ENCODE results near the gene INPP5D.

Gene INPP5D

GRCh38 chr2:233039846-233040530, 20.2 kb upstream of the INPP5D start:
- Histone ChIP-seq H3K4me1 (ENCODE audit: insufficient read depth, low read length) (no peaks in the 10 kb centered on the region), H3K79me2 (ENCODE audit: insufficient read depth, low read length) (no peaks in the 10 kb centered on the region), H3K27ac (ENCODE audit: low read length) (no peak overlapping the region), H3K4me2 (ENCODE audit: insufficient read depth, low read length) (no peak overlapping the region), H4K20me1 (ENCODE audit: insufficient read depth, low read length) (no peaks in the 10 kb centered on the region), H2AFZ (ENCODE audit: low read depth, low read length) (no peak overlapping the region), H3K27me3 (ENCODE audit: insufficient read depth, low read length, poor library complexity) (peaks cover 6% of the 10 kb centered on the region), H3K4me3 (ENCODE audit: low read depth in 1 of 2, low read length in 2 of 2) (no peak overlapping the region), H3K36me3 (ENCODE audit: insufficient read depth, low read length) (no peaks in the 10 kb centered on the region), H3K9ac (ENCODE audit: low read depth, low read length) (no peak overlapping the region), H3K9me3 (ENCODE audit: insufficient read depth, low read length, severe bottlenecking) (peaks cover 4% of the 10 kb centered on the region)
- ATAC-seq (ENCODE audit: insufficient read depth, low read depth) (no peak), DNase-seq (no peak)
- no peak for TF ChIP-seq EZH2 (IDR thresholded peaks at IDR 0.05; ENCODE audit: borderline replicate concordance, low read depth, low read length, severe bottlenecking)
- TF ChIP-seq CTCF (IDR thresholded peaks at IDR 0.05; ENCODE audit: borderline replicate concordance, extremely low read depth, low read length, poor library complexity, severe bottlenecking) = no peak

GRCh38 chr2:233040571-233040970, 19.6 kb upstream of the INPP5D start:
- ATAC-seq (ENCODE audit: insufficient read depth, low read depth) = no peak
- H3K4me2 ChIP-seq (ENCODE audit: insufficient read depth, low read length) = no peak overlapping the region

GRCh38 chr2:233041722-233042323, 18.3 kb upstream of the INPP5D start:
- H3K4me1 ChIP-seq (ENCODE audit: insufficient read depth, low read length) = no peaks in the 10 kb centered on the region
- no peak for ATAC-seq (ENCODE audit: insufficient read depth, low read depth)
- TF ChIP-seq EZH2 (IDR thresholded peaks at IDR 0.05; ENCODE audit: borderline replicate concordance, low read depth, low read length, severe bottlenecking) = no peak

More at GRCh38 chr2:233040571-233040970, 19.6 kb upstream of the INPP5D start:
- Histone ChIP-seq H3K4me3 (ENCODE audit: low read depth in 1 of 2, low read length in 2 of 2) (no peak overlapping the region), H4K20me1 (ENCODE audit: insufficient read depth, low read length) (no peaks in the 10 kb centered on the region), H3K27ac (ENCODE audit: low read length) (no peak overlapping the region), H3K79me2 (ENCODE audit: insufficient read depth, low read length) (no peaks in the 10 kb centered on the region), H3K4me1 (ENCODE audit: insufficient read depth, low read length) (no peaks in the 10 kb centered on the region), H2AFZ (ENCODE audit: low read depth, low read length) (no peak overlapping the region), H3K36me3 (ENCODE audit: insufficient read depth, low read length) (no peaks in the 10 kb centered on the region), H3K27me3 (ENCODE audit: insufficient read depth, low read length, poor library complexity) (peaks cover 6% of the 10 kb centered on the region), H3K9me3 (ENCODE audit: insufficient read depth, low read length, severe bottlenecking) (peaks cover 3% of the 10 kb centered on the region), H3K9ac (ENCODE audit: low read depth, low read length) (no peak overlapping the region)
- DNase-seq = no peak
- TF ChIP-seq CTCF (IDR thresholded peaks at IDR 0.05; ENCODE audit: borderline replicate concordance, extremely low read depth, low read length, poor library complexity, severe bottlenecking) (no peak), EZH2 (IDR thresholded peaks at IDR 0.05; ENCODE audit: borderline replicate concordance, low read depth, low read length, severe bottlenecking) (no peak)

GRCh38 chr2:233042549-233042948, 17.6 kb upstream of the INPP5D start:
- Histone ChIP-seq H3K9ac (ENCODE audit: low read depth, low read length) (no peak overlapping the region), H4K20me1 (ENCODE audit: insufficient read depth, low read length) (no peaks in the 10 kb centered on the region), H3K4me3 (ENCODE audit: low read depth in 1 of 2, low read length in 2 of 2) (no peak overlapping the region), H3K36me3 (ENCODE audit: insufficient read depth, low read length) (no peaks in the 10 kb centered on the region), H3K79me2 (ENCODE audit: insufficient read depth, low read length) (no peaks in the 10 kb centered on the region), H3K9me3 (ENCODE audit: insufficient read depth, low read length, severe bottlenecking) (no peaks in the 10 kb centered on the region), H3K27me3 (ENCODE audit: insufficient read depth, low read length, poor library complexity) (peaks cover 6% of the 10 kb centered on the region), H3K4me1 (ENCODE audit: insufficient read depth, low read length) (no peaks in the 10 kb centered on the region), H3K27ac (ENCODE audit: low read length) (no peak overlapping the region), H3K4me2 (ENCODE audit: insufficient read depth, low read length) (no peak overlapping the region), H2AFZ (ENCODE audit: low read depth, low read length) (no peak overlapping the region)
- DNase-seq = no peak
- TF ChIP-seq CTCF (IDR thresholded peaks at IDR 0.05; ENCODE audit: borderline replicate concordance, extremely low read depth, low read length, poor library complexity, severe bottlenecking) = no peak
- TF ChIP-seq EZH2 (IDR thresholded peaks at IDR 0.05; ENCODE audit: borderline replicate concordance, low read depth, low read length, severe bottlenecking) = no peak
- no peak for ATAC-seq (ENCODE audit: insufficient read depth, low read depth)

More at GRCh38 chr2:233041722-233042323, 18.3 kb upstream of the INPP5D start:
- Histone ChIP-seq H3K4me2 (ENCODE audit: insufficient read depth, low read length) (no peak overlapping the region), H3K79me2 (ENCODE audit: insufficient read depth, low read length) (no peaks in the 10 kb centered on the region), H2AFZ (ENCODE audit: low read depth, low read length) (no peak overlapping the region), H3K27ac (ENCODE audit: low read length) (no peak overlapping the region), H3K9ac (ENCODE audit: low read depth, low read length) (no peak overlapping the region), H3K27me3 (ENCODE audit: insufficient read depth, low read length, poor library complexity) (peaks cover 6% of the 10 kb centered on the region), H3K36me3 (ENCODE audit: insufficient read depth, low read length) (no peaks in the 10 kb centered on the region), H3K9me3 (ENCODE audit: insufficient read depth, low read length, severe bottlenecking) (no peaks in the 10 kb centered on the region), H3K4me3 (ENCODE audit: low read depth in 1 of 2, low read length in 2 of 2) (no peak overlapping the region), H4K20me1 (ENCODE audit: insufficient read depth, low read length) (no peaks in the 10 kb centered on the region)
- no peak for DNase-seq
